GM12878 (cell line): ENCODE data around the gene ATRN. TPM values are rescaled to one million over a fixed set of nuclear protein-coding genes. Genes with fewer than 3 reads are reported as not detected.

Experiments used
- polyA plus RNA-seq, 11 experiments: library from polyadenylated mRNA; depleted of rRNA in 4 of 11; unstranded in 6 of 11; stranded (reverse) in 5 of 11; fragments of >200 nt; fragmentation: Nextera tagmentation in 4 of 11; fragmentation: Illumina TruSeq in 1 of 11; extraction: Ambion mirVana in 4 of 11; extraction: Trizol in 1 of 11; gene quantifications; 1 replicate in 1 of 11; 2 replicates in 10 of 11; pipeline versions ENCODE4 v1.2.1 to v1.2.3, GENCODE V29; 2011 to 2016; ENCODE audit warnings: inconsistent platforms in 2 of 11, missing spikeins in 2 of 11, low read depth in 1 of 11
- small RNA-seq: library from RNA; depleted of rRNA; stranded (forward); fragments of <200 nt; gene quantifications from one replicate; pipeline ENCODE3, GENCODE V24; 2014
- total RNA-seq, 4 experiments: library from RNA; depleted of rRNA in 3 of 4; stranded (reverse); fragments of >200 nt in 3 of 4; fragmentation: Illumina TruSeq in 1 of 4; extraction: Trizol in 1 of 4; gene quantifications; 2 replicates each; pipeline versions ENCODE4 v1.2.1 to v1.2.3, GENCODE V29; 2013 to 2021

Gene ATRN
- total and polyA plus RNA-seq, 10 of the 15 experiments (the other 5 are each of a cell fraction or from before 2014, with no cell fraction given), result 0.71 to 11.6 (median 6.9) TPM

Small RNAs within 50 kb of the gene (small RNA-seq; reads per million reads assigned to genes)
- not detected for gene AL353193.1

Other genes starting within 250 kb of the ATRN start
- gene SLC4A11, start 231.8 kb upstream of the ATRN start, total RNA-seq (2014; rRNA removed), result 0.76 and 1.6 TPM in 2 replicates
- gene SLC4A11, start 231.8 kb upstream of the ATRN start, total RNA-seq (2014; rRNA removed; fragmentation: Illumina TruSeq; extraction: Trizol), result 0.28 and 0.40 TPM in 2 replicates
- gene SLC4A11, start 231.8 kb upstream of the ATRN start, total RNA-seq (2021), result 1.9 and 2.3 TPM in 2 replicates
- 0.07 TPM in 1 of 2 replicates, not detected in the other for gene SLC4A11, start 231.8 kb upstream of the ATRN start, polyA plus RNA-seq (2011; rRNA removed)
- 0.10 and 0.78 TPM in 2 replicates for gene SLC4A11, start 231.8 kb upstream of the ATRN start, polyA plus RNA-seq (2014; fragmentation: Illumina TruSeq; extraction: Trizol)
- under 1 TPM; 0.15 to 0.18 TPM for gene SLC4A11, start 231.8 kb upstream of the ATRN start, polyA plus RNA-seq (2014; fragmentation: Nextera tagmentation; extraction: Ambion mirVana)
- gene SLC4A11, start 231.8 kb upstream of the ATRN start, polyA plus RNA-seq (2014; rRNA removed), result 1.5 and 2.0 TPM in 2 replicates
- 1 to 10 TPM; 1.5 to 1.9 TPM for gene SLC4A11, start 231.8 kb upstream of the ATRN start, polyA plus RNA-seq (2016; fragmentation: Nextera tagmentation; extraction: Ambion mirVana)
- 1.4 and 1.6 TPM in 2 replicates for gene DNAAF9, start 63.3 kb upstream of the ATRN start, total RNA-seq (2014; rRNA removed)
- gene DNAAF9, start 63.3 kb upstream of the ATRN start, total RNA-seq (2014; rRNA removed; fragmentation: Illumina TruSeq; extraction: Trizol), result 1.4 and 1.6 TPM in 2 replicates
- gene DNAAF9, start 63.3 kb upstream of the ATRN start, total RNA-seq (2021), result 1.9 and 2.1 TPM in 2 replicates
- 0.08 and 0.09 TPM in 2 replicates for gene DNAAF9, start 63.3 kb upstream of the ATRN start, polyA plus RNA-seq (2011; rRNA removed)
- gene DNAAF9, start 63.3 kb upstream of the ATRN start, polyA plus RNA-seq (2014; fragmentation: Illumina TruSeq; extraction: Trizol), result 1.4 and 1.6 TPM in 2 replicates
- gene DNAAF9, start 63.3 kb upstream of the ATRN start, polyA plus RNA-seq (2014; fragmentation: Nextera tagmentation; extraction: Ambion mirVana), result under 1 TPM; 0.26 to 0.29 TPM
- 1.4 and 1.5 TPM in 2 replicates for gene DNAAF9, start 63.3 kb upstream of the ATRN start, polyA plus RNA-seq (2014; rRNA removed)
- 1 to 10 TPM; 1.0 to 1.2 TPM for gene DNAAF9, start 63.3 kb upstream of the ATRN start, polyA plus RNA-seq (2016; fragmentation: Nextera tagmentation; extraction: Ambion mirVana)
- not detected in 2 replicates for gene GFRA4, start 192.4 kb downstream of the ATRN start, total RNA-seq (2014; rRNA removed)
- not detected in 2 replicates for gene GFRA4, start 192.4 kb downstream of the ATRN start, total RNA-seq (2014; rRNA removed; fragmentation: Illumina TruSeq; extraction: Trizol)
- not detected in 2 replicates for gene GFRA4, start 192.4 kb downstream of the ATRN start, total RNA-seq (2021)
- gene GFRA4, start 192.4 kb downstream of the ATRN start, polyA plus RNA-seq (2011; rRNA removed), result not detected in 2 replicates
- gene GFRA4, start 192.4 kb downstream of the ATRN start, polyA plus RNA-seq (2014; fragmentation: Illumina TruSeq; extraction: Trizol), result 0.04 TPM in 1 of 2 replicates, not detected in the other
- gene GFRA4, start 192.4 kb downstream of the ATRN start, polyA plus RNA-seq (2014; fragmentation: Nextera tagmentation; extraction: Ambion mirVana), result not detected
- not detected in 2 replicates for gene GFRA4, start 192.4 kb downstream of the ATRN start, polyA plus RNA-seq (2014; rRNA removed)
- not detected for gene GFRA4, start 192.4 kb downstream of the ATRN start, polyA plus RNA-seq (2016; fragmentation: Nextera tagmentation; extraction: Ambion mirVana)
- not detected in 2 replicates for gene ADAM33, start 211.0 kb downstream of the ATRN start, total RNA-seq (2014; rRNA removed)
- not detected in 2 replicates for gene ADAM33, start 211.0 kb downstream of the ATRN start, total RNA-seq (2014; rRNA removed; fragmentation: Illumina TruSeq; extraction: Trizol)
- gene ADAM33, start 211.0 kb downstream of the ATRN start, total RNA-seq (2021), result not detected in 2 replicates
- not detected in 2 replicates for gene ADAM33, start 211.0 kb downstream of the ATRN start, polyA plus RNA-seq (2011; rRNA removed)
- gene ADAM33, start 211.0 kb downstream of the ATRN start, polyA plus RNA-seq (2014; fragmentation: Illumina TruSeq; extraction: Trizol), result not detected in 2 replicates
- gene ADAM33, start 211.0 kb downstream of the ATRN start, polyA plus RNA-seq (2014; fragmentation: Nextera tagmentation; extraction: Ambion mirVana), result not detected
- gene ADAM33, start 211.0 kb downstream of the ATRN start, polyA plus RNA-seq (2014; rRNA removed), result not detected in 2 replicates
- not detected for gene ADAM33, start 211.0 kb downstream of the ATRN start, polyA plus RNA-seq (2016; fragmentation: Nextera tagmentation; extraction: Ambion mirVana)
- not detected in 2 replicates for gene SIGLEC1, start 241.6 kb downstream of the ATRN start, total RNA-seq (2014; rRNA removed)
- gene SIGLEC1, start 241.6 kb downstream of the ATRN start, total RNA-seq (2014; rRNA removed; fragmentation: Illumina TruSeq; extraction: Trizol), result not detected in 2 replicates
- 0.05 TPM in 1 of 2 replicates, not detected in the other for gene SIGLEC1, start 241.6 kb downstream of the ATRN start, total RNA-seq (2021)
- not detected in 2 replicates for gene SIGLEC1, start 241.6 kb downstream of the ATRN start, polyA plus RNA-seq (2011; rRNA removed)
- not detected in 2 replicates for gene SIGLEC1, start 241.6 kb downstream of the ATRN start, polyA plus RNA-seq (2014; fragmentation: Illumina TruSeq; extraction: Trizol)
- gene SIGLEC1, start 241.6 kb downstream of the ATRN start, polyA plus RNA-seq (2014; fragmentation: Nextera tagmentation; extraction: Ambion mirVana), result not detected
- not detected in 2 replicates for gene SIGLEC1, start 241.6 kb downstream of the ATRN start, polyA plus RNA-seq (2014; rRNA removed)
- gene SIGLEC1, start 241.6 kb downstream of the ATRN start, polyA plus RNA-seq (2016; fragmentation: Nextera tagmentation; extraction: Ambion mirVana), result not detected